Hepatocyte (in vitro differentiated cells): Measurements from ENCODE around the gene RALGAPA2. TPM values are rescaled to one million over a fixed set of nuclear protein-coding genes. Genes with fewer than 3 reads are reported as not detected.

Source experiments
- DNase-seq: peaks from one replicate; pipeline ENCODE4 v3.0.0-alpha.2; 2016; ENCODE audit warnings: low spot score
- H2AFZ ChIP-seq: fragments of 200-600 bp; sonication (generic); 2 replicates; pipeline ENCODE4 v1.6.0; 2016; ENCODE audit warnings: antibody characterized with exemption, mild to moderate bottlenecking
- H3K27ac ChIP-seq: fragments of 200-600 bp; sonication (generic); 2 replicates; pipeline ENCODE4 v1.5.1; 2016; ENCODE audit warnings: mild to moderate bottlenecking
- H3K27me3 ChIP-seq: fragments of 200-600 bp; sonication (generic); 2 replicates; pipeline ENCODE4 v1.6.1; 2016
- H3K36me3 ChIP-seq: fragments of 200-600 bp; sonication (generic); replicated peaks from 2 replicates; pipeline ENCODE4 v1.5.1; 2016; ENCODE audit warnings: low read depth; ENCODE audit not compliant: insufficient read depth
- H3K4me1 ChIP-seq: fragments of 200-600 bp; sonication (generic); 2 replicates; pipeline ENCODE4 v1.5.1; 2016; ENCODE audit warnings: mild to moderate bottlenecking, moderate library complexity; ENCODE audit not compliant: insufficient read depth
- H3K4me2 ChIP-seq: fragments of 200-600 bp; sonication (generic); 2 replicates; pipeline ENCODE4 v1.6.0; 2016
- H3K4me3 ChIP-seq: fragments of 200-600 bp; sonication (generic); 2 replicates; pipeline ENCODE4 v1.5.1; 2016; ENCODE audit warnings: mild to moderate bottlenecking
- H3K79me2 ChIP-seq: fragments of 200-600 bp; sonication (generic); 2 replicates; pipeline ENCODE4 v1.6.0; 2017; ENCODE audit warnings: mild to moderate bottlenecking
- H3K9me2 ChIP-seq: fragments of 200-600 bp; sonication (generic); replicated peaks from 2 replicates; pipeline ENCODE4 v1.6.0; 2017; ENCODE audit warnings: mild to moderate bottlenecking; ENCODE audit not compliant: insufficient read depth
- H3K9me3 ChIP-seq: fragments of 200-600 bp; sonication (generic); 2 replicates; pipeline ENCODE4 v1.5.1; 2016; ENCODE audit warnings: low read depth, mild to moderate bottlenecking
- H4K20me1 ChIP-seq: fragments of 200-600 bp; sonication (generic); 2 replicates; pipeline ENCODE4 v1.6.0; 2016; ENCODE audit warnings: mild to moderate bottlenecking; ENCODE audit not compliant: insufficient read depth, poor library complexity, severe bottlenecking
- EZH2phosphoT487 ChIP-seq: fragments of 200-600 bp; sonication (generic); IDR thresholded peaks from one replicate; pipeline ENCODE4 v1.6.1; 2018; ENCODE audit warnings: antibody characterized with exemption, mild to moderate bottlenecking, low read depth, moderate library complexity; ENCODE audit not compliant: unreplicated experiment, severe bottlenecking
- WGBS: methylation state at CpG from one replicate; pipeline ENCODE4 v1.1.6; 2016; ENCODE audit warnings: low lambda C conversion rate; ENCODE audit errors: missing lambda C conversion rate; 5-methylcytosine and 5-hydroxymethylcytosine counted together
- polyA plus RNA-seq: library from polyadenylated mRNA; unstranded; fragments of >200 nt; fragmentation: Nextera tagmentation; extraction: Ambion mirVana; gene quantifications from 2 replicates; pipeline ENCODE4 v1.2.1, GENCODE V29; 2016
- total RNA-seq: library from RNA; depleted of rRNA; stranded (reverse); fragments of >200 nt; gene quantifications from 2 replicates; pipeline ENCODE4 v1.2.3, GENCODE V29; 2014
- TF ChIP-seq, protein P1 (sequence below): fragments of 200-600 bp; sonication (generic); IDR thresholded peaks from 2 replicates; pipeline ENCODE4 v1.5.1; 2016; ENCODE audit warnings: antibody characterized with exemption, mild to moderate bottlenecking; ENCODE audit not compliant: poor library complexity

The RALGAPA2 gene
- total and polyA plus RNA-seq, 2 experiments from 2014 or later: 16.8 to 35.3 TPM

DNA sequence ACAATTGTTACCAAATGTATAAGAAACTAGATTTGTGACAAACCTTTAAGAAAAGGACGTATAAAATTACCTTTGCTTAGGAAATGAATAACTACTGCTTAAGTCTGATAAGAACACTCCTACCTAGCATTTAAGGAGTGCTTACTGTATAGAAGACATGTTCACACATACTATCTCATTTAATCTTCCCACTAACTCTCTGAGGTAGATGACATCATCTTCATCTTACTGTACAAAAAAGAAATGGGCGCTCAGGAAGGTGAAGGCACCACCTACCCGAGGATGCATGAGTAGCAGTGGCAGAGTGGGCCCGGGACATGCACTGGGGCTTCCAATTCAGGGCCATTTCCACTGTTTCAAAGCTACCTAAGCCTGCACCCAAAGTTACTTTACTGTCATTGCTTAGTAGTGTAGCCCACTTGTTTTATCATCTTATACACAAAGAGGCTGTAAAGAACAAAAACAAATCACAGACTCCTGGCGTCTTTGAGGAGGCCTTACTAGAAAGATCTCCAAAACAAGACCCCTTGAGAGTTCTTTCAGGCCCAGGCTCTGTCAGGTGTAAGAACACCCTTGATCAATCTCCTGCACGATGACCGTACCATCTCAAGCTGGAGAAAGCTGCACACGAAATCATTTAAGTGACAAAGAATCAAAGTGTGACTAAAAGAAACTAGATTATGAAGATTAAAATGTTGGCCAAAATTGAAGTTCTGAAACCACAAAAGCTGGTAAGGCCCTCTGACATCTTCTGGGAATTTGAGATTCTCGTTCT is 216.5 kb downstream of the RALGAPA2 start:
- no peak overlapping the region for H2AFZ ChIP-seq
- no peak overlapping the region for H3K27ac ChIP-seq
- peaks cover 6% of the 10 kb centered on the region for H3K4me1 ChIP-seq
- H3K36me3 ChIP-seq: no peaks in the 10 kb centered on the region
- no peak overlapping the region for H3K4me3 ChIP-seq
- H3K27me3 ChIP-seq: no peaks in the 10 kb centered on the region
- H4K20me1 ChIP-seq: no peaks in the 10 kb centered on the region
- no peaks in the 10 kb centered on the region for H3K9me3 ChIP-seq
- no peak for DNase-seq
- 95% methylated on average over 9 of the region's 9 CpGs for WGBS
- no peak overlapping the region for H3K4me2 ChIP-seq
- H3K9me2 ChIP-seq: no peaks in the 10 kb centered on the region
- no peaks in the 10 kb centered on the region for H3K79me2 ChIP-seq
- TF ChIP-seq, protein P1, sequence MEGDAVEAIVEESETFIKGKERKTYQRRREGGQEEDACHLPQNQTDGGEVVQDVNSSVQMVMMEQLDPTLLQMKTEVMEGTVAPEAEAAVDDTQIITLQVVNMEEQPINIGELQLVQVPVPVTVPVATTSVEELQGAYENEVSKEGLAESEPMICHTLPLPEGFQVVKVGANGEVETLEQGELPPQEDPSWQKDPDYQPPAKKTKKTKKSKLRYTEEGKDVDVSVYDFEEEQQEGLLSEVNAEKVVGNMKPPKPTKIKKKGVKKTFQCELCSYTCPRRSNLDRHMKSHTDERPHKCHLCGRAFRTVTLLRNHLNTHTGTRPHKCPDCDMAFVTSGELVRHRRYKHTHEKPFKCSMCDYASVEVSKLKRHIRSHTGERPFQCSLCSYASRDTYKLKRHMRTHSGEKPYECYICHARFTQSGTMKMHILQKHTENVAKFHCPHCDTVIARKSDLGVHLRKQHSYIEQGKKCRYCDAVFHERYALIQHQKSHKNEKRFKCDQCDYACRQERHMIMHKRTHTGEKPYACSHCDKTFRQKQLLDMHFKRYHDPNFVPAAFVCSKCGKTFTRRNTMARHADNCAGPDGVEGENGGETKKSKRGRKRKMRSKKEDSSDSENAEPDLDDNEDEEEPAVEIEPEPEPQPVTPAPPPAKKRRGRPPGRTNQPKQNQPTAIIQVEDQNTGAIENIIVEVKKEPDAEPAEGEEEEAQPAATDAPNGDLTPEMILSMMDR: no peak
- no peak for TF ChIP-seq EZH2phosphoT487

DNA sequence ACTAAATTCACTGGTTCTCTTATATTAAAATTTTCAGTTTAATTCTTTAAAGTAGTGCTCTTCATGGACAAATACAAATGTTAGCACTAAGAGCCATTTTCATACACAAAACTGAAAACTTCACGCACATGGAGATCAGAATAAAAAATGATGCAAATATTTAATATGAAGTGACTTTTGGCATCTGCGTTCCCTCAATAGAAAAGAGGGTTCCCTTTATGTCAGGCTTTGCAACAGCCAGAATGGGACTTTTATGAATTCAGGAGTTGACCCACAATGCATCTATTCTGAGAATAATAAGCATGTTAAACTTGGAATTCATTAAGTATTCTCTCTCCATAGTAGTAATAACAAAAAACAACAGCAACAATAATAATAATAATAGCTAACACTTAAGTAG is 218.7 kb downstream of the RALGAPA2 start:
- H3K27ac ChIP-seq: no peak overlapping the region
- H2AFZ ChIP-seq: no peak overlapping the region
- no peaks in the 10 kb centered on the region for H3K36me3 ChIP-seq
- no peaks in the 10 kb centered on the region for H3K27me3 ChIP-seq
- no peaks in the 10 kb centered on the region for H4K20me1 ChIP-seq
- no peak for TF ChIP-seq EZH2phosphoT487
- TF ChIP-seq, protein P1: no peak
- H3K9me3 ChIP-seq: no peaks in the 10 kb centered on the region
- no peaks in the 10 kb centered on the region for H3K9me2 ChIP-seq
- H3K79me2 ChIP-seq: no peaks in the 10 kb centered on the region
- no peak overlapping the region for H3K4me2 ChIP-seq
- peaks cover under 1% of the 10 kb centered on the region for H3K4me1 ChIP-seq
- WGBS: 100% methylated on average over 2 of the region's 2 CpGs
- no peak for DNase-seq
- H3K4me3 ChIP-seq: no peak overlapping the region

DNA sequence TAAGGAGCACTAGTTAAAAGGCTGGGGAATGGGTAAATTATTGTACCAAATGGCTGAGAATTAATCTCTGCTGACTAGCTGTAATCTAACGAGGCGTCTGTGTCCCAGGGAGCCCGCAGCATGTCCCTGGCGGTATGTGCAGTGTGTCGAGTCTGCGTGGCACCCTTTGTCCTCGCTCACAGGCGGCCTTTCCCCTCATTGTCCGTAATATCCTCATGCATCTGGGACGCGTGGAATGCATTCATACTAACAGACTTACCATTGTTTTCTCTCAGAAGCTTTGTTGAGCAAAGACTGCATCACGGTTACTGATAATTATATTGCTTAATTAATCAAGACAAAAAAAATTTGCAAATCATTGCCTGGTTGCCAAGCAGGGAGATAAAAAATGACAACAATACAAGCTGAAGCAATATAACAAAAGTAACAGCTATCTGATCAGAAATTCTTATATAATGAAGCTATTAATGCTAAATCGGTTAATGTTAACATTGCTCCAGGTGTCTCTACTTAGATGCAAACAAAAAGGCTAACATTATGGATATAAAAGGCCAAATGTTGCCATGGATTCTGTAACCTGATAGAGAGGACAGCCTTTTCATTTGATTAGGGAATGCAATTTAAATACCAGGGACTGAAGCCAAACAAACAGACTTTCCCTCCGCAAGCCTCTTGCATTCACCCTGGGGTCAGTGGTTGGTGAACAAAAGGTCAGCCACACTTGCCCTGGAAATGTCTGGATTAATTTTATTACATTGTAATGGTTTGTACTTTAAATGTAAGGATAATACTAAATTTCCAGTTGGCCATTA is 219.7 kb downstream of the RALGAPA2 start:
- no peak overlapping the region for H3K4me2 ChIP-seq
- no peak overlapping the region for H3K27ac ChIP-seq
- H3K4me3 ChIP-seq: no peak overlapping the region
- H4K20me1 ChIP-seq: no peaks in the 10 kb centered on the region
- no peak for DNase-seq
- no peaks in the 10 kb centered on the region for H3K4me1 ChIP-seq
- 67% methylated on average over 14 of the region's 14 CpGs for WGBS
- H2AFZ ChIP-seq: no peak overlapping the region
- no peaks in the 10 kb centered on the region for H3K9me2 ChIP-seq
- H3K27me3 ChIP-seq: no peaks in the 10 kb centered on the region
- H3K36me3 ChIP-seq: no peaks in the 10 kb centered on the region
- no peaks in the 10 kb centered on the region for H3K79me2 ChIP-seq
- no peaks in the 10 kb centered on the region for H3K9me3 ChIP-seq
- TF ChIP-seq, protein P1: no peak
